Bronchial epithelial cell (primary cell): ENCODE measurements around the gene MLXIP. TPM values are rescaled to one million over a fixed set of nuclear protein-coding genes. Genes with fewer than 3 reads are reported as not detected.

ENCODE experiments used
- DNase-seq: peaks from one replicate; pipeline ENCODE4 v3.0.0-alpha.2; 2010; ENCODE audit warnings: low read depth
- FAIRE-seq: peaks from 2 replicates; lab custom pipeline; 2011; peaks lifted over from hg19 to GRCh38; lab: Jason Lieb, UNC
- H3K27me3 ChIP-seq: 2 replicates; pipeline ENCODE4 v1.5.1; 2011; ENCODE audit warnings: low read length; ENCODE audit not compliant: control insufficient read depth, insufficient read depth
- H3K36me3 ChIP-seq: 2 replicates; pipeline ENCODE4 v1.5.1; 2011; ENCODE audit warnings: low read length; ENCODE audit not compliant: control insufficient read depth, insufficient read depth
- H3K4me3 ChIP-seq: 2 replicates; pipeline ENCODE4 v1.5.1; 2011; ENCODE audit warnings: mild to moderate bottlenecking, low read depth, low read length, control low read depth
- CTCF ChIP-seq: IDR thresholded peaks from 2 replicates; pipeline ENCODE4 v1.5.1; 2011; ENCODE audit warnings: mild to moderate bottlenecking, moderate library complexity, low read length, control low read depth, inconsistent platforms; ENCODE audit not compliant: insufficient read depth, severe bottlenecking
- total RNA-seq: library from RNA; depleted of rRNA; stranded (reverse); fragments of >200 nt; gene quantifications from 2 replicates; pipeline ENCODE4 v1.2.1, GENCODE V29; 2014

The MLXIP gene
- total RNA-seq, 1 donor from 2014 or later = 9.2 TPM

GRCh38 chr12:122057769-122058168 lies 20.8 kb upstream of the MLXIP start:
- no peaks in the 10 kb centered on the region for H3K27me3 ChIP-seq
- H3K36me3 ChIP-seq = peaks cover 29% of the 10 kb centered on the region
- TF ChIP-seq CTCF = no peak
- FAIRE-seq = no peak
- H3K4me3 ChIP-seq = no peak overlapping the region
- DNase-seq = no peak

DNA sequence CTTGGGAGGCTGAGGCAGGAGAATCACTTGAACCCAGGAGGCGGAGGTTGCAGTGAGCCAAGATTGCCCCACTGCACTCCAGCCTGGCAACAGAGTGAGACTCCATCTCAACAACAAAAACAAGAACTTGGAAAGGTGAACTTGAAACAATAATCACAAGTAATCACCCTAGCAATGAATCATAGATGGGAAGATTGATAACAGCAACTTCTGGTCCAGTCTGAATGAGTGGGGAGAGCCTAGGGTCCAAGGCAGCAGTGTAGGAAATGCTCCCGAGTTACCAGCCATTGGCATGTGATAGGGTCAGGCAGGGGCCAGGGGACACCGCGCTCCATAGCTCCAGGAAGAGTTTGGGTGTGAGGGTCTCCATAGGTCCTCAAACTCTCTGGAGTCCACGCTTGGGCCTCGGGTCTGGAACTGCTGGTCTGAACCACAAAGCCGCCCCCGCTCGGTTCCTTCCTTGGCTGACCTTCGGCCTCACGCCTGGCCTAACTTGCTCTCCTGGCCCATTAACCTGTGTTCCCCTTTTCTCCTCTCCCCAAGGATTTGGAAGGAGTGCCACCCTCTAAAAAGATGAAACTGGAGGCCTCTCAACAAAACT lies 19.9 kb upstream of the MLXIP start:
- DNase-seq (no peak), FAIRE-seq (no peak)
- Histone ChIP-seq H3K27me3 (no peaks in the 10 kb centered on the region), H3K36me3 (peaks cover 29% of the 10 kb centered on the region), H3K4me3 (no peak overlapping the region)
- TF ChIP-seq CTCF = no peak

- Histone ChIP-seq H3K36me3 (peaks cover 29% of the 10 kb centered on the region), H3K27me3 (no peaks in the 10 kb centered on the region), H3K4me3 (no peak overlapping the region)
- FAIRE-seq (no peak), DNase-seq (no peak)
- no peak for TF ChIP-seq CTCF
Observed at GRCh38 chr12:122059203-122059960, 19.2 kb upstream of the MLXIP start.

GRCh38 chr12:122060081-122060501 lies 18.5 kb upstream of the MLXIP start:
- no peak overlapping the region for H3K4me3 ChIP-seq
- H3K27me3 ChIP-seq = no peaks in the 10 kb centered on the region
- TF ChIP-seq CTCF = no peak
- FAIRE-seq (no peak), DNase-seq (no peak)
- peaks cover 25% of the 10 kb centered on the region for H3K36me3 ChIP-seq

- Histone ChIP-seq H3K4me3 (no peak overlapping the region), H3K27me3 (no peaks in the 10 kb centered on the region), H3K36me3 (peaks cover 15% of the 10 kb centered on the region)
- DNase-seq (no peak), FAIRE-seq (no peak)
- TF ChIP-seq CTCF = no peak
Observed at GRCh38 chr12:122061253-122061652, 17.3 kb upstream of the MLXIP start.
